LHCN-M2 (cell line): ENCODE results near the gene NFE2L2. TPM values are rescaled to one million over a fixed set of nuclear protein-coding genes. Genes with fewer than 3 reads are reported as not detected.
"Not testable (repeated sequence)": the region's sequence is repeated elsewhere in the genome, so short reads cannot be mapped to it uniquely, and the experiment has no call there.

Source experiments
- DNase-seq: peaks from one replicate; pipeline ENCODE4 v3.0.0-alpha.2; 2012; ENCODE audit warnings: low read depth
- total RNA-seq: library from RNA; depleted of rRNA; stranded (reverse); fragments of >200 nt; gene quantifications from 2 replicates; pipeline ENCODE4 v1.2.3, GENCODE V29; 2014

NFE2L2 gene
- total RNA-seq, 1 experiment from 2014 or later, result 74.6 TPM

DNA sequence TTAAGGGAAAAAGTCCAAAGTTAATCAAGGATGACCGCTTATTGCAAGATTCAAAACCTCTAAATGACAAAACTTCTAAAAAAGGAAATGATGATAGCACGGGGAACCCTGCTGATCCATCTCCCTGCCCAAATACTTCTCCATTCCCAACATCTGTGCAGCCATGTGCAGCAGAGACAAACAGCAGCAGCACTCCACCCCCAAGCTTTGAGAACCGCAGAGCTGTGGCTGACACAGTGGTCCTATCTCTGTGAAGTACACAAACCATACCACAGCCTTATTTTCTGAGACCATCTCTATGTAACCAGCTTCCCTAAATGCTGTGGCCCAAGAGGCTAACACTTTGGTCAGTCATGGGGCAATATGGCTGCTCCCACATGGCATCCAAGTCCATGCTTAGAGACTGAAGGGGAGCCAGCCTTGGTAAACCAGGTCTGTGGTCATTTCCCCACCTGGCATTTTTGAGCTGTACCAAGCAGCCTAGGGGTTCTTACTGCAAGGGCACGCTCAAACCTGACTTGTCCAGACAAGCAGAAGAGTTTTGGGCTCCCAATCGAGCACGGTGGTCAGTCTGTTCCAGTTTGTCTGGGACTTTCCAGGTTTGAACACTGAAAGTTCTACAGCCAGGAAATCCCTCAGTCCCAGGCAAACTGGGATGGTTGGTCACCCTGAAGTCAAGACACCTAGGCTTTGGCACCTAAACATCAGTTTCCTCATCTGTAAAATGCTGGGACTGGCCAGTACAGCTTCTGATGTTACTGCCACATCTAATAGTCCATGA lies 17.1 kb upstream of the NFE2L2 start:
- DNase-seq, result no peak

DNA sequence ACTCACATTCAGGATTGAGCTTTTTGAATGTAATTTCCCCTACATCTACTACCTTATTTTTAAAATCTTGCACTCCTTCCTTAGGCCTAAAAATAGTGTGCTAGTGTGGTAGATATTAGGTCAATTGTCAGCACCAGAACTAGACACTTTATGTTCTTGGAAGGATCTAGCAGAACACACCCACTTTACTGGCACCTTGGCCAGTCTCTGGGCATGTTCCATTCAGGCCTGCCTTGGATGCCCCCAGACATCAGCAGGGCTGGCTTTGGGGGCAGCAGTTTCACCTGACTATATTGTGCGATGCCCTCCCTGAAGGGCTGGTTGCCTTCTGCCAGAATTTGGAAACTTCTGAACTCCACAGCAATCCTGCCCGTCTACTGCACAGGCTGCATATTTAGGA lies 15.3 kb upstream of the NFE2L2 start:
- DNase-seq, result no peak

DNA sequence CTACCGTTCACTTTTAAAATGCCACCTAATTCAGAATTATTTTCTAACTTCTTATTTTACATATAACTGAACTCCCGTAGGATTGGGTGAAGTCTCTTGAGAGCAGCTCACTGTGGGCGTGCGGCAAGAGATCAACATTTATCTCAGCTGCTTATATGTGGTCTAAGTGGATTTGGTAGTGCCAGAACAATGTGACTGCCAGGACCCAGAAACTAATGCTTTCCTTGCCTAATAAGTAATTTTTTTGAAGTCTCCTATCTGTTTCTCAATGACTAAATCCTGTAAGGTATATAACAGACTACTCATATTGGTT lies 11.2 kb upstream of the NFE2L2 start:
- peak; percentile 70 for DNase-seq

DNA sequence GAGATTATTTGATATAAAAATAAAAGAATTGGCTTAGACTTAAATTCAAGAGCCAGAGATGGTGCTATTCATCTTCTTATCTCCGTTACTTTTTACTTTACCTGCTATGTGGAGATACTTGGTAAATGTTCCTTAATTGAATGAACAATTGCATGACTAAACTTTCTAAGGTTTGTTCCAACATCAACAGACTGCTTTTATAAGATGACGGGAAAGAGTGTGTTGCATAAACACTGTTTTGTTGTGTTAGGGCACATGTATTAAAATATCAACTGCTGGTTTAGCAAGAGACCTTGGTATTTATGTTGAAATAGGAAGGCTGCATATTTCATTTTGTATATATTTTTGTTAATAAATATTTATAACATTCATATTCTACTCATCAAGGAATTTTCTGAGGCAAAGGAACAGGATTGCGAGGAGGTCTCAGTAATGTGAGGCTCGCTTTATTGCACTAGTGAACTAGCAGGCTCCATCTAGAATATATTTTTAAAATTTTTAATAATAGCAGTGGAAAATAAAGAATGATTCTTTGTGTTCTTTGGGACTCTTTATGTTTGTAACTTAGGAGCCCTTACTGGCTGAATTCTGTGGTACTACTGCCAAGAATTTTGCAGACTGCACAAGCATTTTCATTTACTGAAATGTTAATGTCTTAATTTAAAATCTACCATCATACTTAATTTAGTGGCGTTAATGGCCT lies 10.7 kb upstream of the NFE2L2 start:
- peak; percentile 83 for DNase-seq

DNA sequence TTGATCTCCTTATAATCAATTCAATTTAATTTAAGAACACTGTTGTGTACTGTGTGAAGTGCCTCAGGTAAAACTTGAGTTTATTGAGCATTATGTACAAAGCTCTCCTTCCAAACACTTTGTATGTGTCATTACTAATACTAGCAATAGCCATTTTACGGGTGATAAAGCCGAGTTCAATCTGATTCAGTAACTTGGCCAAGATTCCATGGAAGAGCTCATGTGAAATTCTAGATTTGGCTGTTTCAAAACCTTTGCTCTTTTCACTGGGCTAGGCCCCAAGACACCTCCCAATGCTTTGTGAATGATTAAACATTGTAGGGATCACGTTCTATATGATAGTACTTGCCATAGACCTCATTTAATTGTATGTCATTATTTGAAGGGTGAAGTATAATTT lies 8.9 kb upstream of the NFE2L2 start:
- no peak for DNase-seq

DNA sequence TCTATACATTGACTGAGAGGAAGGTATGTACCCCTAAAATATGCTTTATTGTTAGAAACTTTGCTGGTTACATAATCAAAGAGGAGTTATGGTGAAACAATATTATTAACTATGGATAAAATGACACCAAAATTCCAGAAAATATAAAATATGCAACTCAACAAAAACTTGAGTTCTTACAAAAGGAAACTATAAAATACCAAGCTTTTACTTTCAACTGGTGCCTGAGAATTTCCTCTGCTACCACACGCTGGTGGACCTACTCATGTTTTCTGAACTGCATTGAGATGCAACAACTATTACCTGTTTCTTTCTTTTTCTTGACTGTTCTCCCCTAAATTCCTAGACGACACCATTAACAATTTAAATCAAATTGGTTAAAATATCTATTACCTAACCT lies 8.2 kb upstream of the NFE2L2 start:
- no peak for DNase-seq

DNA sequence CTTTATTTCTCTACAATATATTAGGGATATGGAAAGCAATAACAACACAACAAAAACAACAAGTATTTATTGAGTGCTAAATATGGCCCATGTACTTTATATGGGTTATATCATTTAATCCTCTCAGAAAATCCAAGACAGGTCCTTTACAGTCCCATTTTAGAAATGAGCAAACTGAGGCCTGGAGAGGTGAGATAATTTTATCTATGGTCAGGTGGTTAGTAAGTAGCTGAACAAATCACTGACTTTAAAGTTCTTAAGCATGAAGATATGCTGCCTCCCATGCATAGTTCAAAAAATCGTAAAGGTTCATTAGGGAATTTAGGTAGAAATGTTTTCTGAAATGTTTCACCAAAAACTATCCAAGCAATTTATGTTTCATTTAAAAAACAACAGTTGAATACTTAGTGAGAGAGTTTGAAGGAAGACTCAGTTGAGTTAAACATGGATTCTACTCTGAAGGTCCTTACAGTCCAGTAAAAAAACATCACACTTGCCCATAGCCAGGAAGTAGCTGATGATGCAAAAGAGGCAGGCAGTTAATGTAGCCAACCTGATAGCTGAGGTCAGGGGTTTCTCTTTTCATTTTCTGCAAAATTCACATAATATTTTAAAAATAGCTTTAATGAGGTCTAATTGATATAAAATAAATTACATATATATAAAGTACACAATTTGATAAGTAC lies 7.6 kb upstream of the NFE2L2 start:
- no peak for DNase-seq

DNA sequence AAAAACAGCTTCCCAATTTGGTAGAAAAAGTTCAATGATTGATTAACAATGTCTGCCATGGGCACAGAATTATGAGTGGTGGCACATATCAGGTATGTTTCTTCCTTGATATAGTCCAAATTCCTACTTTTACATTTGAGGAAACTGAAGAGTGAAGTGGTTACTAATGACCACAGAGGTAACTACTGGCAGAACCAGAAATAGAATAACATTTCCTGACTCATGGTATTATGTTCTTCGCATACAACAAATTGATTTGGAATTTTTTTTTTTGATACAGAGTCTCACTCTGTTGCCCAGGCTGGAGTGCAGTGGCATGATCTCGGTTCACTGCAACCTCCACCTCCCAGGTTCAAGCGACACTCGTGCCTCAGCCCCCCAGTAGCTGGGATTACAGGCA lies 6.0 kb upstream of the NFE2L2 start:
- DNase-seq, result no peak

DNA sequence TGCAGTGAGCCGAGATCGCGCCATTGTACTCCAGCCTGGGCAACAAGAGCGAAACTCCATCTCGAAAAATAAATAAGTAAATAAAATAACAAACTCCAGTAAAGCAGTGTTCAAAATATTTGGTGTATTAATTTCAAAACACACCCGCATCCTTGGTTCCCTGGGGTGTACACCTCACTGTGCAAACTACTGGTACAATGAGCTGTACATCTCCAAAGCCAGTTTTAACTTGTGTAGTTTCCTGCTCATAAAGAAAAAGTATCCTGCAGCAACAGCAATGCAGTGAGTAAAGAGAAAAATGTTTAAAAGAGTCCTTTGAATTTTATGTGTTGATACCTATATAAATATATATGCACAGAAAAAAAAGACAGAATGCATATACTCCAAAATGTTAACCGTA lies 4.4 kb upstream of the NFE2L2 start:
- no peak for DNase-seq

DNA sequence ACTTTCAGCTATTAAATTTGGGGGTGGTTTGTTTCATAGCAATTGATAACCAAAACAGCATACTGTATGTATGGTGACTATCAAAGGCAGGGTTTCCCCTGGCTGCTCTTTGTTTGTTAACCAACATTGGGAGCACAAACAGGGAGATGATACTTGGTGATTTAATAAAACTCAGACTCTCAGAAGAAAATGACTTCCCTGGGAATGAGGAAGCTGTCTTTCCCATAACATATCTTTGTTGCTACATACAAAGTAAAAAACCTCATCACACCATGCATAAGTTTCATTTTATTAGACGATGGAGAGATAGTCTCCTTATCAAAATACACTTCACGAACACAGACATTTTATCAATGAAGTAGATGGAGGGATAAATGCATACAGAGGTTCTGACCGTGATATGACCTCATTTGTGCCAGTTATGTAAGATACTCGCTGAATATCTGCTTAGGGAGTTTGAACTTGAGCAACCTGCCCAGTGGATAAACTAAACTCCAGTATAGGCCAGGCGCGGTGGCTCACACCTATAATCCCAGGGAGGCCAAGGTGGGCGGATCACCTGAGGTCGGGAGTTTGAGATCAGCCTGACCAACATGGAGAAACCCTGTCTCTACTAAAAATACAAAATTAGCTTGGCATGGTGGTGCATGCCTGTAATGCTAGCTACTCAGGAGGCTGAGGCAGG lies 3.8 kb upstream of the NFE2L2 start:
- no peak for DNase-seq

DNA sequence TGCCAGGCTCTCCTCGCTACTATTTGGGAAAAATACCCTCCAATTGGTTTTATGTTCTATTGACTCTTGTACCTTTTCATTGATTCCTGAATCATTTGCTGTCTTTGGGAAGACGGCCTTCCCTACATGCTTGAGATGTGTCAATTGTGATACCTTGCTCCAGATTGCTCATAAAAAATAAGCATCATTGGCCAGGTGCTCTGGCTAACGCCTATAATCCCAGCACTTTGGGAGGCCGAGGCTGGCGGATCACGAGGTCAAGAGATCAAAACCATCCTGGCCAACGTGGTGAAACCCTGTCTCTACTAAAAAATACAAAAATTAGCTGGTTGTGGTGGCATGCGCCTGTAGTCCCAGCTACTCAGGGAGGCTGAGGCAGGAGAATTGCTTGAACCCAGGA lies 2.4 kb upstream of the NFE2L2 start:
- not testable (repeated sequence) for DNase-seq

DNA sequence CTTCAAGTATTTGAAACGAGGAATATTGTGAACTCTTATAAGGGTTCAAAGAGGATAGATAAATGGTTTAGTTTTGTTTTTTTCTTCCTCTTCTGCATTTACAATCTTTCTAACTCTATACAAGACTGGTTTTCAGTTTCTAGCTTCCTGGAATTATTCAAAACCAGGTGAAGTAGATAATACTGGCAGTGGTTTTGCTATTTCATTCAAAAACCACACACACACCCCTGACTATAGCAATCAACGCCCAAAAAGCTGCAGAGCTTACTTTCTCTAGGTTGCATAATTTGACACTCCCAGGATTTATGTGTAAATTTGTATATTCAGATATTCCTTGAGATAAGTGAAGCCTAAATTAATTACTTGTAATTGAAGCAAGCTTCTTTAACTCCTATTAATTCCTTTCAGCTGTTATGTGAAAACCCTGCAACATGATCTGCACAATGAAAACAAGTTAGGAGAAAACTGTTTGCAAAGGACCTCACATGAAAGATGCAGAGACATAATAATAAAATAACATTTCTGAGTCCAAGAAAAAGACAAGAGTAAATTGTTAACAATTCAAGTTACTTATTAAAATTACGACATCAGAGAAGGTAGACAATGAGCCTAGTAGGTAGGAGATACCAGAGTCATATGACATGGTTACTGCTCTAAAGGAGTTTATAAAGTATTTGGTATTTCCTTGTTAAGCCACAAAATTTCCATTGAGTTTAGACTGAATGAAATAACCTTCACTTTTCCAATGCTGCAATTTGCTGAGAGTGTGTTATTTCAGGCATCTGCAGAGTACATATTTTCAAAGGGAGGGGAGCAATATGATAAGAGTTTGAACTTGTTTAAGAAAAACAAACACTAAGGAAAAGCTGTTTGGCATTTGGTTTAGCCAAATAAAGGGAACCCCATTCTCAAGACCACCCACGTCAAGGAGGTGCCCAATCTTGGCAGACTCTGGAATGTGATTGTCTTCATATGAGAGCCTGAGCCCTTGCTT lies 1.6 kb upstream of the NFE2L2 start:
- peak; percentile 48 for DNase-seq

DNA sequence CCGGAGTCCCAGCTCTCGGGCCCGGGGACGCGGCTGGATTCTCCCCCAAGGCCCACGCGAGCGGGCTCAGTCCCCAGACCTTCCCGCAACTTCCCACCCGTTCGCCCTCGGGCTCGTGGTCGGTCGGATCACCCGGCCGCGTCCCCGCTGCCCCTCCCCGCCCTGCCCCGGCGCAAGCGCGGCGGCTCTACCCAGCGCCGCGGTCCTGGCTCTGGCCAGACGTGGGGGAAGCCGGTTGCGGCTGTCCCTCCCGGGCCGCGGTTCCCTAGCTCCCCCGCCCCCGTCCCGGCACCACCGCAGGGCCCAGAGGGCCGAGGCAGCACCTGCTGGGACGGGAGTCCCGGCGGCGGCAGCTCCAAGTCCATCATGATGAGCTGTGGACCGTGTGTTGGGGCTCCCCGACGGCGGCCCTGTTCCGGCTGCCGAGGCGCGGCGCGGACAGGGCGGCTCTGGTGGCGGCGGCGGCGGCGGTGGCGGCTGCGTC lies 276 bp downstream of the NFE2L2 start:
- no peak for DNase-seq

DNA sequence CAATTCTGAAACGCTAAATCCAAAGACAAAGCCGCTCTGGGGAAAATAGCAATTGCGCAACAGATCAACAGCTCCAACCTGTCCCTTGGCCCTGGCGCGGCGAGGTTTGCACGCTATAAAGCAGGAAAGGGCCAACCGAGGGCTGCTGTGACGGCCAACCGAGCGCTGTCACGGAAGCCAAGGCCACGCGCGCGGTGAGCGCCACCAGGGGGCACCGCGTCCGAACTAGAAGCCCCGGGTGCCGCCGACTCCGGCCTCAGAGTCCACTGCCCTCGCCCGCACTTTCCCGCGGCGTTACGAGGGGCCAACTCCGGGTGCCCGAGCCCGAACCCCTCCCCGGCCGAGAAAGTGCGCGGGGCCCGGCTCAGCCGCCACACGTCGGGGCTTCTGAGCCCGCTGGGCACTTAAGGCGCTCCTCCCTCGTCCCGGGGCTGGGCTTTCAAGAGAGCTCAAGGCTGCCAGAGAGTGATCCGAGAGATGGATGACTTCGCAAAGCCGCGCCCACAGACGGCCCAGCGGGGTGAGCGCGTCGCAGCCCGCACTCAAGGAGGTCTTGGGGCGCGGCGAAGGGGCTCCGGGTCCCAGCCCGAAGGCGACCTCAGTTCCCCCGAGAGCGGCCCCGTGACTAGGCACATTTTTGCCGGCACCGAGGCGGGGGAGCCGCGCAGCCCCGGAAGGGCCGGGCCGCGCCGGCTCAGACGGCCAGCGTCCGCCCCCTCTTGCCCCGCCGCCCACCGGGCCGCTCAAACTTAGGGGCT lies 897 bp downstream of the NFE2L2 start:
- peak; percentile 98 for DNase-seq

DNA sequence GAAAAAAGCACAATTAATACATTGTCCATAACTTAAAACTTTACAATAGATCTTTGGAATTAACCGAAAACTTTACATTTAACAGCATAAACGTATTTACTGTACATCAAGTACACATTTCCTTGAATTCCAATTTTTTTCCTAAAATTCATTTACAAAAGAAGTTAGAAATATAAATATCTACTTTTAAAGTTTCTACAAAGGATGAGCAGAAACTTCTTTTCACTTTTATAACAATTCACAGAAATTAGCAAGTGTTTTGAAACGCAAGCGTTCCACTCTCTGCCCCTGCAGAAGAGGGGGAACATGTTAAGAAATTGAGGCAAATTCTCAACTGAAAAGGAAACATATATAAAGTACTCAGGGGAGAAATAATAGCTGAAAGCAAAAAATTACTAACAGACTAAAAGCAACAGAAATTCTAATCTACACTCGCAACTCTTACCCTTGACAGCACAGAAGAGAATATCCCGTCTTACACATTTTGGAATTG lies 1.5 kb downstream of the NFE2L2 start:
- DNase-seq, result no peak

DNA sequence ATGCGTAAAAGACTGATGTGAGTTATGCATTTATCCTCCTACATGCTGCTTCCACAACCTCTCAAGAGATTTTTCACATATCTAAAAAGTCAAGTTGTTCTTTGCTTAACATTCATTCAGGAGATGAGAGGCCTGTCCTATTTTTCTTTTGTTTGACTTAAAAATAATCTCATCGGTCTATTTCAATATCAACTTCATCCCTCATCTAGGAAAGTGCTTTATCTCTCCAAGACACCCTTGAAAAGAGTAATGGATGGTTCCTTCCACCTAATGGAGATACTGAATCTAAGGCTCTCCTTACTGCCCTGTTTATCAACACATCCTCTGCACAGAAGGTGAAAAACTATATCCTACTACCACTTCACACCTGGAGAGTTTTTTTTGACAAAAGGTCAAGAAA lies 2.4 kb downstream of the NFE2L2 start:
- no peak for DNase-seq

DNA sequence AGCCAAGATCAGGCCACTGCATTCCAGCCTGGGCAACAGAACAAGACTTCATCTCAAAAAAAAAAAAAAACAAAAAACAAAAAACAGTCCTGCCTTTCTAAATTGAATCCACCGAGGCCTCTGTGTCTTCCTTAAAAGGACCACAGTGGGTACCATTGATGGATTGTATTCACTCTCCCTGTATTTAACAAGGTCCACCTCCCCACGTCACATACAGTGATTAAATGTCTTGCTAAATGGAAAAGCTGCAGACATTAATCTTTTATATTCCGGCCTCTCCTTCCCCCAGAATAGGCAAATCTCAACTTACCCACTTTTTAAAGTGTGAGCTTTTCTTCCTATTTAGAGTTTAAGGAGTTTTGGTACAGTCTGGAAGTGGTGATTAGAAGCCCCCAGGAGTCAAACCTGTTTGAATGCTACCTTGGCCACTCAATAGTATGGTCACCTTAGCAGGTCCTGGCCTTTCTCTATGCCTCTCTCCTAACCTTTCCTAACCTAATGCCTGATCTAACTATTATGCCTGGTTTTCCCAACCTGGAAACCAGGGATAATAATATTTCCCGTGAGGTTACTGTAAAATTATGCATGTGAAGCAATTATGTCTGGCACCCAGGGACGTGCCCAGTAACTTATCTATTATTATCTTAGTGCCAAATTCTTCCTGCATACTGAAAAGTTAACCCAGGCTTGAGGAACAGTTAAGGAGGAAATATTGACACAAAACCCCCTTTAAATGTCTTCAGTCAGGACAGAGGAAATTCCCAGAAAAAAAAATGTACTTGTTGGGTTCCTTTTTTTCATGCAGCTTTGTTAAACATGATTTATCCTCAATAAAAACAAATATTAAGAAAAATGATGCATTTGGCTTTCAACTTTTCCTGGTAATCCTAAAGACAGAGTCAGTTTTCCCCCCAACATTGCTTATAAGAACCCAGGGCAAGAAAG lies 3.1 kb downstream of the NFE2L2 start:
- no peak for DNase-seq

DNA sequence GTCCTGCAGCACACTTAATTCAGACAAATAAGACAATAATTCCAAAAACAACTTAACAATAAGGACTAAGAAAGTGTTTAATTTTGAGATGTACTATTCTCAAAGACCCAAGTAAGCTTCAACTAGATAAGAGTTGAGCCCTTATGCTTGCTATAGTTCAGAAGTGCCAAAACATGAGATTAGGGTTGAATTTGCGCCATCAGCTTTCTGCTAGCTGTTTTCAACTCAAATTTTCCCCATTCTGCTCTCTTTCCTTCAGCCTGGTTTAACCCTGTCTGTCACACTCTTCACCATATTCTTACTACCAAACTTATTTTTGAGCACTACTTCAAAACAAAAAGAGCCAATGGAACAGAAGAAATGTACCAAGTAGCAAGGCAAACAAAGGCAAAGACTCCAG lies 4.1 kb downstream of the NFE2L2 start:
- no peak for DNase-seq

DNA sequence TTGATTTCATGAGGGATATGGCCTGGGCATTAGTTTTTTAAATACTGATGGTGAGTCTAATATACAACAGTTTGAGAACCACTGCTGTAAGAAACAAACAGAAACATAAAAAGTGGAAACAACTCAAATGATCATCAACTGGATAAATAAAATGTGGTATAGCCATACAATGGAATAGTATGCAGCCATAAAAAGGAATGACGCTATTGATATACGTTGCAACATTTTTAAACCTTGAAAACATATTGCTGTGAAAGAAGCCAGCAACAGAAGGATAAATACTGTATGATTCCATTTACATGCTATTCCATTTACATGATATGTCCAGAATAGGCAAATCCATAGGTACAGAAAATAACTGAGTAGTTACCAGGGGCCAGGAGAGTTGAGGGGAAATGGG lies 6.5 kb downstream of the NFE2L2 start:
- no peak for DNase-seq
